Tibial nerve (tissue), 4 donors: Measurements from ENCODE around the gene SNRK.

Experiments
- EP300 ChIP-seq, 2 donors: sonication (generic); formaldehyde crosslinking; IDR thresholded peaks; one replicate each; pipeline ENCODE4 v1.6.1; 2017; ENCODE audit warnings: antibody characterized with exemption in 2 of 2, mild to moderate bottlenecking in 1 of 2
- POLR2A ChIP-seq, 2 donors: fragments of 450-650 bp; IDR thresholded peaks; one replicate each; pipeline ENCODE4 v1.6.1; 2017; ENCODE audit warnings: antibody characterized with exemption in 2 of 2, mild to moderate bottlenecking in 2 of 2, moderate library complexity in 2 of 2
- TF ChIP-seq, protein P1 (sequence below), 5 experiments: fragments of 200-600 bp in 3 of 5; fragments of 450-650 bp in 2 of 5; sonication (generic) in 3 of 5; IDR thresholded peaks; one replicate each; pipeline ENCODE4 v1.5.1; 2016 to 2019; ENCODE audit warnings: antibody characterized with exemption in 5 of 5, mild to moderate bottlenecking in 3 of 5, moderate library complexity in 2 of 5

DNA sequence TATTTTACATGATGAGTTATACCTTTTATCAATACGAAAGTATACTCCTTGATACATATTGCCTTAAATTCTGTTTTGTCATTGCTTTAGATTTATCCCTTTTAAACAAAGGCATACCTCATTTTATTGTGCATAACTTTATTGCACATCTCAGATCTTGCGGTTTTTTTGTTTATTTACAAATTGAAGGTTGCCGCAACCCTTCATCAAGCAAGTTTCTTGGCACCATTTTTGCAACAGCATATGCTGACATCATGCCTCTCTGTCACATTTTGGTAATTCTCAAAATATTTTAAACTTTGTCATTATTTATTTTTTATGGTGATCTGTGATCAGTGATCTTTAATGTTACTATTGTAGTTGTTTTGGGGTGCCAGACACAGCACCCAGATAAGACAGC is 20.9 kb downstream of the SNRK start:
- TF ChIP-seq, protein P1, sequence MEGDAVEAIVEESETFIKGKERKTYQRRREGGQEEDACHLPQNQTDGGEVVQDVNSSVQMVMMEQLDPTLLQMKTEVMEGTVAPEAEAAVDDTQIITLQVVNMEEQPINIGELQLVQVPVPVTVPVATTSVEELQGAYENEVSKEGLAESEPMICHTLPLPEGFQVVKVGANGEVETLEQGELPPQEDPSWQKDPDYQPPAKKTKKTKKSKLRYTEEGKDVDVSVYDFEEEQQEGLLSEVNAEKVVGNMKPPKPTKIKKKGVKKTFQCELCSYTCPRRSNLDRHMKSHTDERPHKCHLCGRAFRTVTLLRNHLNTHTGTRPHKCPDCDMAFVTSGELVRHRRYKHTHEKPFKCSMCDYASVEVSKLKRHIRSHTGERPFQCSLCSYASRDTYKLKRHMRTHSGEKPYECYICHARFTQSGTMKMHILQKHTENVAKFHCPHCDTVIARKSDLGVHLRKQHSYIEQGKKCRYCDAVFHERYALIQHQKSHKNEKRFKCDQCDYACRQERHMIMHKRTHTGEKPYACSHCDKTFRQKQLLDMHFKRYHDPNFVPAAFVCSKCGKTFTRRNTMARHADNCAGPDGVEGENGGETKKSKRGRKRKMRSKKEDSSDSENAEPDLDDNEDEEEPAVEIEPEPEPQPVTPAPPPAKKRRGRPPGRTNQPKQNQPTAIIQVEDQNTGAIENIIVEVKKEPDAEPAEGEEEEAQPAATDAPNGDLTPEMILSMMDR (IDR thresholded peaks at IDR 0.05) = no peak
- TF ChIP-seq POLR2A (IDR thresholded peaks at IDR 0.05) (no peak), EP300 (IDR thresholded peaks at IDR 0.05) (no peak)
